NCI-H2196 treated with DMSO at 0.1 percent for 48 hours (cell line): ENCODE measurements around the gene HIVEP3.

Experiments
- DNase-seq: peaks from one replicate; lab custom pipeline; 2025; ENCODE audit not compliant: unreplicated experiment; lab: John Stamatoyannopoulos, UW

The HIVEP3 gene

GRCh38 chr1:41813755-41814745 is 104.7 kb downstream of the HIVEP3 start:
- DNase-seq = no peak

DNA sequence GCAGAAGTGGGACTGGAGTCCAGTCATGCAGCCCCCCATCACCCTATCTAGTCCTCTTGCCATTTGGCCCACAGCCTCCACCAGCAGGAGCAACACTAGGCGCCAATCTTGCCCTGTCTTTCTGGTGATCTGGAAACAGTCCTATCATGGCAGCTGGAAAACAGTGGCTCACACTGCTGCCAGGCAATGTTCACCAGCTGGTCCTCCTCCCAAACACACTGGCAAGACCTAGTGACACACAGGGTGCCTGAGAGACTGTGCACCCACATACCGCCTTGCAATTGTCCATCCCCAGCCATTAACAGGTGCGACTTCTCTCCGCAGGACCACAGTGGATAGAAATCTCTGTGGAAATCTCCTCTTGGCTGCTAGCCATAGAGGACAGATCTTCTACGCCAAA is 105.5 kb downstream of the HIVEP3 start:
- no peak for DNase-seq

GRCh38 chr1:41812453-41812852 is 106.3 kb downstream of the HIVEP3 start:
- DNase-seq = no peak

DNA sequence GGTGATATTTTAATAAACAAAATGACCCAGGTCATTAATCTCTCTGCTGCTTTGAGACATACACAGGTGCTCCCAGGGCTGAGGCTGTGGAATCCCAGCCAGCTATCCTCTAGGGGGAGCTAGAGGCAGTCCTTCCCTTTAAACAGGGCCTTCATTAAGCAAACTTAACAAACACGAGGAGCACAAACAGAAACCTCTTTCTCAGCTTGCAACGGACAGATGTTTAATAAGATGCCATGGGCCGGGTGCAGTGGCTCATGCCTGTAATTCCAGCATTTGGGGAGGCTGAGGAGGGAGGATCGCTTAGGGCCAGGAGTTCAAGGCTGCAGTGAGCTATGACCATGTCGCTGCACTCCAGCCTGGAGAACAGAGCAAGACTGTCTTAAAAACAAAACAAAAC is 106.7 kb downstream of the HIVEP3 start:
- DNase-seq = peak; percentile 57

- no peak for DNase-seq
Measured at GRCh38 chr1:41811051-41811795, 107.5 kb downstream of the HIVEP3 start.

GRCh38 chr1:41810446-41810845 is 108.3 kb downstream of the HIVEP3 start:
- DNase-seq = no peak

GRCh38 chr1:41809692-41810091 is 109.0 kb downstream of the HIVEP3 start:
- DNase-seq = no peak

DNA sequence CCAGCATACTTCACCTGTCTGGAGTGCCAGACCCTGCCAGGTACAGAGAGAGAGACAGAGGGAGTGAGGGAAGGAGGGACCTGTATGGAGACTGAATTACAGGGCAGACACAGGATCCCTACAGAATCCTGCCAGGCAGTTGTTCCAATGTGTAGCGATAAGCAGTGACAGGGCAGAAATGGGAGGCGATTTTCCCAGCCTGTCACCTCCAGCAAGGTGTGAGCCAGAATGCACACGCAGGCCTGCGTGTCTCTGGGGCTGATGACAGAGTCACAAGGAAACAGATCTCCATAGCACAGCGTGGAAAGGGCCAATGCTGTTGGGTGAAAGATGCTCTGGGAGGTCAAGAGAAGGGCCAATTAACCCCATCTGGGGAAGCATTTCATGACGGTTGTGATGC is 111.3 kb downstream of the HIVEP3 start:
- DNase-seq = no peak

GRCh38 chr1:41806472-41807155 is 112.1 kb downstream of the HIVEP3 start:
- no peak for DNase-seq

- DNase-seq = no peak
Measured at GRCh38 chr1:41805771-41806471, 112.8 kb downstream of the HIVEP3 start.

- no peak for DNase-seq
Measured at GRCh38 chr1:41804176-41804575, 114.5 kb downstream of the HIVEP3 start.

- DNase-seq = no peak
Measured at GRCh38 chr1:41803656-41804055, 115.1 kb downstream of the HIVEP3 start.

DNA sequence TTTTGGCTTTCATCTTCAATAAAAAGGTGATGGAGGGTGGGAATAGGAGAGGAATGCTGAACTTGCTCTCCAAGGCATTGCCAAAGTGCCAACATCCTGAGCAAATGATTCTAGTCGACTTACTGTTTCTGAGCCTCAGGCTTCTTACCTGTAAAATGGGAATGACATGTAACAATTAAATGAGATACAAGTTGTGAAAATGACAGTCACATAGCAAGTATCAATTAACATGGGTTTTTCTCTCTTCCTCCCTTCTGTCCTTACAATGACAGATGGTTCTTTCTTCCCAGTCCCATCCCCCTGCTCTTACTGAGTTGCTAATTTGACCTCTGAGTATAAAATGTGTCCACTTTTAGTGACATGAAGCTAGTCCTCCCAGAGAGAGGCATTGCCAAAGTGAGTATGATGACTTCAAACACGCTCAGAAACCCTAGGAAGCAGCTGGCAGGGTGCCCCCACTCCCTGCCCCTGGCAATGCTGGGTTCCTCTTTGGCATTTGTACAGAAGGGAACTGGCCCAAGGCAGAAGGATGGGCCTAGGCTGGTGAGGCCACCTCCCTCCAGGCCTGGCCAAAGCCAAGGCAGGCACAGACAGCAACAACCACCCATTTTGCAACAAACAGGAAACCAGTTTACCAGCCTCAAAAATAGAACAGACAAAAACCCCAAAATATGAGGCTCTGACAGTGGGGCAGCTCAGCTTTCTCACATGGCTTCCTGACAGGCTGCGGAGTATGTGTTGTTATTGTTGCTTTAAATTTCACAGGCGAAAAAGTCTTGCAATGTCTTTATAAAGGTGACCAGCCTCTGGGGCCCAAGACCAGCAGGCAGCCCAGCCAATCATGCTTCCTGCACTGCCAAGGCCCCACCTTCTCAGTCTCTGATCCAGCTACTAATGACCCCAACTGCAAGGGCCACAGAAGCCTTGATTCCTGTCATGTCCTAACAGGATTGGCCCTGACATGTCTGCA is 115.9 kb downstream of the HIVEP3 start:
- peak; percentile 16 for DNase-seq

- no peak for DNase-seq
Measured at GRCh38 chr1:41800311-41800829, 118.4 kb downstream of the HIVEP3 start.

DNA sequence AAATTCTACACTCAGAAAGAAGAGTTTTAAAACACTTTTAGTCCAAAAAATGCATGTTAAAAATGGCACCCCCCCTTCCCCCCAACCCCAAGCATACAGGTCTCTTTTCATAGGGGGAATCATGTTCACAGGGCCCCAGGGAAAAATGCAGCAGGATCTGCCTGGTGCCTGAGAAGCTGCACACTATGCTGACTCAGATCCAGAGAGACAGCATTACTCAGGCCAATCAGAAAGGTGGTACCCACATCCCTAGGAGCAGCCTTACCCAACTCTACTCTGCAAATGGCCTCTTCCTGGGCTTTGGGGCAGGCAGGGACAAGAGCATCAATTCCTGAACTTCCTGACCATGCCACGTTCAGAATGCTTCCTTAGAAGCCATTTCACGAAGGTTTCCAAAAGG is 119.0 kb downstream of the HIVEP3 start:
- DNase-seq = no peak

DNA sequence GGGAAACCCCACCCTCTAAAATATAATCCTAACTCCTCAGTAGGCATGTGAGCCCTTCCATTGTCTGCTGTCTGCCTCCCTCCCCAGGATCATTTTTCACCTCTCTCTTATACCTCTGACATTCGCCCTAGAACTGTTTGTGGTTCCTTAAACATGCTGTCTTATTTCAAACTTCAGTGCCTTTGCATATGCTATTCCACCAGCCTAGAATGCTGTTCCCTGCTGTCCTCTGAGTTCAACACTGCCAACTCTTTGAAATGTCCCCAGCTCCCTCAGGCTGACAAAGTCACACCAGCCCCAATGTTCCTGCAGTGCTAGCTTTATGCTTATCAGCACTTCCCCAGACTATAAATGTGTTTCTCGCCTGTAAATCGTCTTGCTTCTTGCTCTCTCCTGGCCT is 119.5 kb downstream of the HIVEP3 start:
- DNase-seq = no peak

- no peak for DNase-seq
Measured at GRCh38 chr1:41795205-41795762, 123.4 kb downstream of the HIVEP3 start.

GRCh38 chr1:41794031-41794430 is 124.7 kb downstream of the HIVEP3 start:
- no peak for DNase-seq

DNA sequence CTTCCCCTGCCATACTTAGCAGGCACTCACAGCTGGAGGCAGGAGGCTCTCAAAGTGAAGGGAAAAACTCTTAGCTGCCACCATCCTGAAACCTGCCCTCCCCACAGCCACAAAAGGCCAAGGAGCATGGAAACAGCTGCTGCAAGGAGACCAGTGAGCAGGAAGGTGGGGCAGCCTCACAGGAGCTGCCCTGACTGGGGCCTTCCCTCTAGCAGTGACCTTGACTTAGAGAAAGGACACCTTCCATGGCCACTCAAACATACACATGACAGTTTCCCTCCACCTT is 126.3 kb downstream of the HIVEP3 start:
- DNase-seq = no peak
